ENCODE data around the gene DPP6. TPM values are rescaled to one million over a fixed set of nuclear protein-coding genes. Genes with fewer than 3 reads are reported as not detected.

DPP6 gene
- total and polyA plus RNA-seq, 2 experiments from 2014 or later, result 0.21 TPM; not detected in 1

DNA sequence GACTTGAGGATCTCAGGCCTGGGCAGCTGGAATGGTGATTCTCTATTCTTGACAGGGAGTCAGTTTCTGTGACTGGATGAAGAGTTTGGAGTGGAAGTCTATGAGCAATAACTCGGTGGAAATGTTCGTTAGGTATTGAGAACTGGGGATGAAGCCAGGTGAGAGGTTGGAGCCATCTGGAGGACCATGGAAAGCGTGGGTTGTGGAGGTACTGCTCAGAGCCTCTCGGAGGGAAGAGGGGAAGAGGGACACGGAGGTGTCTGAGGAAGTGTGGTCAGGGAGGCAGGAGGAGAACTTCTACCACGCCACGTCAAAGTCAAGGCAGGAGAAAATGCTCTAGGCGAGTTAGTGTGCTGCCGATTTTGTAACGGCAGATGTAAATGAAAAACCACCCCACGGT lies 430.7 kb downstream of the DPP6 start:
- no peak for DNase-seq (ENCODE audit: low read depth in 1 of 2, low spot score in 1 of 2)
- Histone ChIP-seq H3K4me1 (ENCODE audit: low read depth) (no peaks in the 10 kb centered on the region), H3K9me3 (ENCODE audit: low read depth) (no peaks in the 10 kb centered on the region), H3K27ac (no peak overlapping the region), H3K4me3 (no peak overlapping the region), H3K27me3 (no peaks in the 10 kb centered on the region), H3K36me3 (no peaks in the 10 kb centered on the region)
- TF ChIP-seq, protein P1, sequence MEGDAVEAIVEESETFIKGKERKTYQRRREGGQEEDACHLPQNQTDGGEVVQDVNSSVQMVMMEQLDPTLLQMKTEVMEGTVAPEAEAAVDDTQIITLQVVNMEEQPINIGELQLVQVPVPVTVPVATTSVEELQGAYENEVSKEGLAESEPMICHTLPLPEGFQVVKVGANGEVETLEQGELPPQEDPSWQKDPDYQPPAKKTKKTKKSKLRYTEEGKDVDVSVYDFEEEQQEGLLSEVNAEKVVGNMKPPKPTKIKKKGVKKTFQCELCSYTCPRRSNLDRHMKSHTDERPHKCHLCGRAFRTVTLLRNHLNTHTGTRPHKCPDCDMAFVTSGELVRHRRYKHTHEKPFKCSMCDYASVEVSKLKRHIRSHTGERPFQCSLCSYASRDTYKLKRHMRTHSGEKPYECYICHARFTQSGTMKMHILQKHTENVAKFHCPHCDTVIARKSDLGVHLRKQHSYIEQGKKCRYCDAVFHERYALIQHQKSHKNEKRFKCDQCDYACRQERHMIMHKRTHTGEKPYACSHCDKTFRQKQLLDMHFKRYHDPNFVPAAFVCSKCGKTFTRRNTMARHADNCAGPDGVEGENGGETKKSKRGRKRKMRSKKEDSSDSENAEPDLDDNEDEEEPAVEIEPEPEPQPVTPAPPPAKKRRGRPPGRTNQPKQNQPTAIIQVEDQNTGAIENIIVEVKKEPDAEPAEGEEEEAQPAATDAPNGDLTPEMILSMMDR (IDR thresholded peaks at IDR 0.05; ENCODE audit: low read depth, low read length), result no peak

DNA sequence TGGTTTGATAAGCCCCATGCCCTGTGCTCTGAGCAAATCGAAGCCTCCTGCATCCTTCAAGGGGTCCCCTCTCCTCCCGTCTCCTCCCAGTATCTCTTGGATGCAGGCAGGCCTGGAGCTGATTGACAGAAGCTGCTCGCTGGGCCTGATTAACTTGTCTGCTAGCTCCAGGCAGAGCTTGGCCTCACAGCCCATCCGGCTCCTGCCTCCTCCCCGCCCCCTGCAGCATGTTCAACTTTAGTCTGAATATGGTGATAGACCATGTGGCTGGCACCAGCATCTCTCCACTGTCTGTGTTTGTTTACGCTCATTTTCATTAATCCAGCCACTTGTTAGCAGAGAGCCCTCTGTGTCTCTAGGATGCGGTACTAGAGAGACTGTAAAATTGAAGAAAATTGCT lies 432.2 kb downstream of the DPP6 start:
- TF ChIP-seq, protein P1 (IDR thresholded peaks at IDR 0.05; ENCODE audit: low read depth, low read length), result no peak
- H3K27ac ChIP-seq, result no peak overlapping the region
- H3K36me3 ChIP-seq, result no peaks in the 10 kb centered on the region
- no peak overlapping the region for H3K4me3 ChIP-seq
- H3K27me3 ChIP-seq, result no peaks in the 10 kb centered on the region
- no peaks in the 10 kb centered on the region for H3K9me3 ChIP-seq (ENCODE audit: low read depth)
- H3K4me1 ChIP-seq (ENCODE audit: low read depth), result no peaks in the 10 kb centered on the region
- no peak for DNase-seq (ENCODE audit: low read depth in 1 of 2, low spot score in 1 of 2)

DNA sequence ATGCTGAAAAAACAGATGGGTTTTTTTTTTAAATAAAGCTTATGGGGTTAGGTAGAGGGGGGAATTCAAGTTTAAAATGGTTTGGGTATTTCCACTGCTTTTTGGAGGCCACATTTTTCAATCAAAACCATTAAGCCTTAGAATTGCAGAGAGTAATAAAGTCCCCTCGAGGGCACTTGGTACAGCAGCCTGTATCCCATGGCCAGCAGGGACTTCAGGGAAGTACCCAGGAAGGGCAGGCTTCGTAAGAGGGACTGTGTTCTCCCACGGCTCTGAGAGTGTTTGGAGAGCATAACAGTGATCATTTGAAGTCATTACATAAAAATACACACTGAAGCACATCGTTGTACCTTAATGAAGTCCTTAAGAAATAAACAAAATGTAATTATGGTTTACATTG lies 432.7 kb downstream of the DPP6 start:
- no peak overlapping the region for H3K4me3 ChIP-seq
- no peaks in the 10 kb centered on the region for H3K4me1 ChIP-seq (ENCODE audit: low read depth)
- no peak for DNase-seq (ENCODE audit: low read depth in 1 of 2, low spot score in 1 of 2)
- no peaks in the 10 kb centered on the region for H3K36me3 ChIP-seq
- no peaks in the 10 kb centered on the region for H3K9me3 ChIP-seq (ENCODE audit: low read depth)
- H3K27me3 ChIP-seq, result no peaks in the 10 kb centered on the region
- TF ChIP-seq, protein P1 (IDR thresholded peaks at IDR 0.05; ENCODE audit: low read depth, low read length), result no peak
- no peak overlapping the region for H3K27ac ChIP-seq

DNA sequence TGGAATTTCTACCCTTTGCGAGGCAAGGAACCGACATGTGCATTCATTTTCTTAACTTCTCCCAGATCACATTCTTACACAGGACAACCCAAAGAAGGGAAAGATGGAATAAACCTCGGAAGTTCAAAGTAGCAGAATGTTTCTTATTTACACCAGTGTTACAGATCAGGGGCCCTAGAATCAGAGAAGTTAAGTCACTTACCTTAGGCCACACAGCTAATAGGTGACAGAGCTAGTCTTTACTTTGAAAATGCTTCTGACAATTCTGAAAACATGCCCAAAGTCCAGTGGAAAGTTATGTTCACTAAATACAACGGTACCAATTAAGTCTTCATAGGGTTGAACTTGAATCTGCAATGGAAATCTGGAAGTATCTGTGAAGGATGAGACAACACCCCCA lies 437.7 kb downstream of the DPP6 start:
- TF ChIP-seq, protein P1 (IDR thresholded peaks at IDR 0.05; ENCODE audit: low read depth, low read length), result no peak

DNA sequence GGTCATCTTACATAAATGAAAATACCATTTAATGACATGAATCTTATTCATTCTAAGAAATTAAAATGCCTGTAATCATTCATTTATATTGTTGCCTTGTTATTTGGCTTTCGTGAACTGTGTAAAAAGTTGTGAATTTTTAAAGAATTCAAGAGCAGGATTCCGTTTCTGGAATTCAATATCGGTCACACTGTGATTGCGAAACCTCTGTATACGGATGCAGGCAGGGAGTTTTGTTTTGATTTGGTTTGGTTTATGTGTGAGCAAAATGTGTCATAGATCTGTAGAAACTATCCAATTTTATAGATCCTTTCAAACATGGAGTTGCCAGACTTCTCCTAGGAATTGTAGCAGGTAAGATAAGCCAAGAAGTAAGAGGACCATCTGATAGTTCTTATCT lies 441.4 kb downstream of the DPP6 start:
- Histone ChIP-seq H3K4me3 (no peak overlapping the region), H3K4me1 (ENCODE audit: low read depth) (no peaks in the 10 kb centered on the region), H3K36me3 (no peaks in the 10 kb centered on the region), H3K27me3 (no peaks in the 10 kb centered on the region), H3K27ac (no peak overlapping the region), H3K9me3 (ENCODE audit: low read depth) (no peaks in the 10 kb centered on the region)
- no peak for DNase-seq (ENCODE audit: low read depth in 1 of 2, low spot score in 1 of 2)
- TF ChIP-seq, protein P1 (IDR thresholded peaks at IDR 0.05; ENCODE audit: low read depth, low read length), result no peak

More for the DNA sequence above, 437.7 kb downstream of the DPP6 start:
- Histone ChIP-seq H3K27me3 (no peaks in the 10 kb centered on the region), H3K4me1 (ENCODE audit: low read depth) (no peaks in the 10 kb centered on the region), H3K9me3 (ENCODE audit: low read depth) (no peaks in the 10 kb centered on the region), H3K36me3 (no peaks in the 10 kb centered on the region), H3K27ac (no peak overlapping the region), H3K4me3 (no peak overlapping the region)
- no peak for DNase-seq (ENCODE audit: low read depth in 1 of 2, low spot score in 1 of 2)

DNA sequence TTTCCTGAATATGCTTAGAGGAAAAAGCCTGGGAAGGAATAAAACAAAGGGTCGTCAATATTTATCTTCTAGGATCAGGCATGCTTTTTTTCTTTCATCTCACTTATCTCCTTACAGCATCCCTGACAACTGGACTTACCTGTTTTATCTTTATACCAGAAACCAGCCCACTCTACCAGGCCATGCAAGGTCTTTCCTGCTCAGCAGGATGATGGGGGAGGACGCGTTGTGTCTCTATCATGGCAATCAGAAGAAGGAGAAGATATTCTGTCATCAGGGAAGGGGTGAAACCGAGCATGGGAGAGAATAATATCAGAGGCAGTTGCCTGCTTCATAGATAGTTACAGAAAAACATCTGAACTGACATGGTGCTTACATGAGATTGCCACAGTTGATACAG lies 445.6 kb downstream of the DPP6 start:
- no peak for DNase-seq (ENCODE audit: low read depth in 1 of 2, low spot score in 1 of 2)
- H3K27me3 ChIP-seq, result no peaks in the 10 kb centered on the region
- no peaks in the 10 kb centered on the region for H3K4me1 ChIP-seq (ENCODE audit: low read depth)

More for the DNA sequence above, 445.6 kb downstream of the DPP6 start:
- Histone ChIP-seq H3K36me3 (no peaks in the 10 kb centered on the region), H3K27ac (no peak overlapping the region), H3K9me3 (ENCODE audit: low read depth) (no peaks in the 10 kb centered on the region), H3K4me3 (no peak overlapping the region)
- TF ChIP-seq, protein P1 (IDR thresholded peaks at IDR 0.05; ENCODE audit: low read depth, low read length), result no peak

Data from cardiac muscle cell (in vitro differentiated cells and primary cell).